Activated CD4-positive, alpha-beta T cell treated with anti-CD3 and anti-CD28 coated beads, Interleukin-2, amount 10 ng/mL, durations not matched to agents 24 days and 14 days (primary cell): ENCODE measurements around the gene LYZL6. TPM values are rescaled to one million over a fixed set of nuclear protein-coding genes. Genes with fewer than 3 reads are reported as not detected.

ENCODE experiments used
- DNase-seq: peaks from one replicate; pipeline ENCODE4 v3.0.0; 2022
- H3K27ac Mint-ChIP-seq: one replicate; pipeline ENCODE4 v1.8.0; 2022; ENCODE audit warnings: mild to moderate bottlenecking, mixed read lengths
- H3K27me3 Mint-ChIP-seq: one replicate; pipeline ENCODE4 v1.8.0; 2022; ENCODE audit warnings: mixed read lengths
- H3K36me3 Mint-ChIP-seq: one replicate; pipeline ENCODE4 v1.8.0; 2022; ENCODE audit warnings: low read depth, mild to moderate bottlenecking, mixed read lengths
- H3K4me1 Mint-ChIP-seq: one replicate; pipeline ENCODE4 v1.8.0; 2021; ENCODE audit warnings: mixed read lengths
- H3K4me3 Mint-ChIP-seq: one replicate; pipeline ENCODE4 v1.8.0; 2022; ENCODE audit warnings: mild to moderate bottlenecking, moderate library complexity, mixed read lengths
- H3K9me3 Mint-ChIP-seq: one replicate; pipeline ENCODE4 v1.8.0; 2021; ENCODE audit warnings: mixed read lengths
- intact Hi-C: fragments of 100-400 bp; cut with micrococcal nuclease; formaldehyde crosslinking; loops from one replicate; pipeline ENCODE4 v1.15.1; 2023
- total RNA-seq: library from RNA; stranded (reverse); gene quantifications from 2 replicates; pipeline ENCODE4 v1.2.3, GENCODE V29; 2022

Gene LYZL6
- total RNA-seq, 1 donor from 2014 or later = not detected

DNA sequence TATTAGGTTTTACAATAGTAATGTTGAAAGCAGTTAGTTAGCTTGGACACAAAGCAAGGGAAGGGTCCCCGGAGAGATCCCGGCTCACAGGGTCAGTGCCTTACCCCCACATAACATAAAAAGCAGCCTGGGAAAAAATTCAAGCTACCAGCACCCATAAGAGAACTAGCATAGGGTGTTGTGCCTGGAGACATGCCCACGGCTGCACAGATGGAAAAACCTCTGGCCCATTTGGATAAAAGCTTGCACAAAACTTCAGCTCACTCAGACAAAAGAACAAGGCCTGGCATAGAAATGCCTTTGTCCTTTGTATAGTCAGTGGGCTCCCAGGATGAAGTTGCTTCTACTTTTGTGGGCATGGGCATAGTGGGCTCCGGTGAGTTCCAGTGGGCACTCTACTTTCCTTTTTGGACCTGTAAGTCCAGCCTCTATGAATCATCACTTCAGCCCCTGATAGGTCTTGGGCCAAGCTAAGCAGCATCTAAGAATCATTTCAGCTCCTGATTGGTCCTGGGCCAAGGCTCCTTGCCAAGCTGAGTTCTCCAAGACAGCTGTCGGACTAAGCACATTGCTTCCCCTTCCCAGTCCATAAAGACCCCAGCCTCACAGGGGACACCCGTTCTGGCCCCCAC, 11.6 kb downstream of the LYZL6 start:
- H3K27ac Mint-ChIP-seq = no peak overlapping the region
- H3K9me3 Mint-ChIP-seq = no peaks in the 10 kb centered on the region
- H3K4me3 Mint-ChIP-seq = no peak overlapping the region
- intact Hi-C loops = loop anchor here (2.0 kb wide), 2 partner anchors 39 to 83 kb away; no protein-coding TSS in a partner anchor
- H3K27me3 Mint-ChIP-seq = peaks cover 8% of the 10 kb centered on the region
- H3K4me1 Mint-ChIP-seq = peaks cover 23% of the 10 kb centered on the region
- H3K36me3 Mint-ChIP-seq = peaks cover 8% of the 10 kb centered on the region
- no peak for DNase-seq

DNA sequence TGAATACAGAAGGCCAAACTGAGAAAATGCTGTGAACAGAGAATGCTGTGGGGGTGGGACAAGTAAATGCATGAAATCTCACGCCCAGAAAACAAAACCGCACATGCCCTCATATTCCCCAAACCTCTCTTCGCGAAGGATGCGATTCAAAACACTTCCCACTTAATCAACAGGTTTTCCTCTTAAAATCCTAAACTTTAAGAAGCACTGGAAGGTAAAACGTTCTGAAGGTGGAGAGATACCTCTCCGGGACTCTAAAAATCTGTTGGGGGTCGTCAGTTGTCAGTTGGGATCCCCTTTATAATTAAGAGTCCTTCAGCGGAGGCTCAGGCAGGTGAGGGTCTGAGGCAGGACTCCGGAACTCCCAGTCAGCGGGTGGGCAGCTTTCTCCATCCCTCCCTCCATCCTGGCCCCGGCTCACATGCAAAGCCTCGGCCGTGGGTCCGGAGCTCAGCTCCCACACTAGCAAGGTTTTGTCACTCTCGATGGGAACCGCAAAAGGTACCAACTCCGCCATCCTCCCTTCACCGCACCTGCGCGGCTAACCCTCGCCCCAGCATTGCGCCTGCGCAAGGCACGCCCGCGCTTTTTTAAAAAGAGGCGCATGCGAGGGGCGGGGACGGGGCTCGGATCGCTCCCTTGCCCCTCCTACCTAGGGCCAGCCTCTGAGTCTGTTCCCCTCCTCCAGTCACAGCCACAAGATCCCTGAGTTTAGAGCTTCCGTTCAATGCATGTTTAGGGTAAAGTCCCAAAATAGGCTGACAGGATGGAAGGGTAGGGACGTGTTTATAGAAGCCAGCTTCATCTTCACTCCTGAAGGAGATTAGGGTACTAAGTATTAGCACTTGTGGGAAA, 13.1 kb downstream of the LYZL6 start, which contains the start of gene RDM1:
Gene RDM1, minus strand, starts transcription at position 563 of the 855 bp plus-strand sequence. Its CDS starts 46 bp downstream, at position 517.
- no peaks in the 10 kb centered on the region for H3K9me3 Mint-ChIP-seq
- peaks cover 23% of the 10 kb centered on the region for H3K4me1 Mint-ChIP-seq
- H3K4me3 Mint-ChIP-seq = peak within 1 kb of the TSS; percentile 89
- H3K27me3 Mint-ChIP-seq = peaks cover 8% of the 10 kb centered on the region
- intact Hi-C loops = loop anchor here (2.0 kb wide), 2 partner anchors 38 to 82 kb away; no protein-coding TSS in a partner anchor
- peaks cover 12% of the 10 kb centered on the region for H3K36me3 Mint-ChIP-seq
- H3K27ac Mint-ChIP-seq = peak within 1 kb of the TSS; percentile 91
- DNase-seq = peak; percentile 97

DNA sequence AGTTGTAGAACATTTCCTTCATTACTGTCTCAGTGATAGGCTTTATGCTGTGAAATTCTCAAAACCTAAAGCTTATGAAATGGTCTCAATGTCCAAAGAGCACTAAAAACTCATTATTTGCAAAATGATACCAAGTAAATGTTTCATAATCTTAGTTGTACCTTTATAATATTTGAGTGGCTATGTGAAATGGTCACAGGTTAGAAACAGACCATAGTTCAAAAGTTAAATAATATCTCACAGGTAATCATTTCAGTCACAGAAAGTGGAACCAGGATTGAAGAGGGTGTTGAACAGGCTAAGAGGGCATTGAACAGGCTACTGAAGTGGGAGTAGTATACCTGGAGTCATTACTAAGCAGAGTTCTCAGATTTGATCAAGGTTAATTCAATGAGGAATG, 15.8 kb downstream of the LYZL6 start:
- Mint-ChIP-seq H3K4me1 (peaks cover 28% of the 10 kb centered on the region), H3K27ac (no peak overlapping the region)
- intact Hi-C loops = no loop called here

DNA sequence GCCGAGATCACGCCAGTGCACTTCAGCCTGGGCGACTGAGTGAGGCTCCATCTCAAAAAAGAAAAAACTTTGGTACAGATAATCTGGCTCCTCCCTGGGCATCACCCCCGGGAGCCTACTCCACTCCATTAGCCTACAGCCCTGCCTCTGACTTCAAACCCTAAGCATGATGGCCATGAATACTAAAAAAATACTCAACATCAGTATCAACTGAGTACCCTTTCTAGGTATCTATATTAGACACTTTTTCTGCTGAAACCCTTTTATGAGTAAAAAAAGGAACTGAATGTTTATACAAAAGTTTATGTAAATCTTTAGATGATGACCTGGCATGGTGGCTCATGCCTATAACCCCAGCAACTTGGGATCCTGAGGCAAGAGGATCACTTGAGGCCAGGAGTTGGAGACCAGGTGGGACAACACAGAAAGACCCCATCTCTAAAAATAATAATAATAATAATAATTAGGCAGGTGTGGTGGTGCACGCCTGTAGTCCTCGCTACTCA, 19.9 kb downstream of the LYZL6 start:
- intact Hi-C loops = no loop called here
- no peak overlapping the region for H3K27ac Mint-ChIP-seq
- peaks cover 31% of the 10 kb centered on the region for H3K4me1 Mint-ChIP-seq
- H3K36me3 Mint-ChIP-seq = peaks cover 49% of the 10 kb centered on the region
- H3K4me3 Mint-ChIP-seq = no peak overlapping the region
- DNase-seq = no peak
- no peaks in the 10 kb centered on the region for H3K9me3 Mint-ChIP-seq
- no peaks in the 10 kb centered on the region for H3K27me3 Mint-ChIP-seq

More for the DNA sequence above, 15.8 kb downstream of the LYZL6 start:
- DNase-seq = no peak
- Mint-ChIP-seq H3K4me3 (no peak overlapping the region), H3K36me3 (peaks cover 30% of the 10 kb centered on the region), H3K9me3 (no peaks in the 10 kb centered on the region), H3K27me3 (no peaks in the 10 kb centered on the region)

DNA sequence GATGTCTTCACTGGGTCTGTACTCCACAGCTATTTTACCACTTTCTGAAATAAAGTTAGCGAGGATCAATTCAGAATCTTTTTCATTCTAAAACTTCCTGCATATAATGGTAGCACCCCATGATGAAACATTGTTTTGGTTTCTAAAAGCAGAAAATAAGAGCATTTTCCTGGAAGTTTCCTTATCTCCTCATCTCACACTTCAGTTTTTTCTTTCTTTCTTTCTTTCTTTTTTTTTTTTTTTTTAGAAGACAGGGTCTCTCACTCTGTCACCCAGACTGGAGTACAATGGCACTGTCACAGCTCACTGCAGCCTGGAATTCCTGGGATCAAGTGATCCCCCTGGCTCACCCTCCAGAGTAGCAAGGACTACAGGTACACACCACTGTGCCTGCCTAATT, 23.3 kb downstream of the LYZL6 start:
- Mint-ChIP-seq H3K27ac (peak overlapping the region; percentile 68), H3K9me3 (no peaks in the 10 kb centered on the region)

DNA sequence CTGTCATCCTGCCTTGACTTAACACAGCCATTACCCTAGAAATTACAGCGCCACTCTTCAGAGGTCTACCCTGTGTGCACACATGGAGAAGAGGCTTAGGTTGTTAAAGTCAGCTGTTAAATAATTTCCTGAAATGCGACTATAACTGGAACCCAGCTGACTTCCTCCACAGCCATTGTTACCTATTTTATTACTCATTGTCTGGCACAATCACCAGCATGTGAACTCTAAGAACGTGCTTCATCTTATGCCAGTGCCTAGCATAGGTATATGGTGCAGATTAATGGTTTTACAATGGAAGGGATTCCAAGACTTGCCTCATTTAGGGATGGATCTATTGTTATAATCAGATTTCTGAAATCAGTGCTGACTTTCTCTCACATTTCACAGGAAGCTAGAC, 24.8 kb downstream of the LYZL6 start:
- H3K27me3 Mint-ChIP-seq = no peaks in the 10 kb centered on the region
- intact Hi-C loops = no loop called here
- H3K9me3 Mint-ChIP-seq = no peaks in the 10 kb centered on the region
- no peak overlapping the region for H3K4me3 Mint-ChIP-seq
- no peak overlapping the region for H3K27ac Mint-ChIP-seq
- no peak for DNase-seq
- H3K4me1 Mint-ChIP-seq = peaks cover 25% of the 10 kb centered on the region
- H3K36me3 Mint-ChIP-seq = peaks cover 39% of the 10 kb centered on the region

More for the DNA sequence above, 23.3 kb downstream of the LYZL6 start:
- no peaks in the 10 kb centered on the region for H3K27me3 Mint-ChIP-seq
- no peak for DNase-seq
- H3K4me1 Mint-ChIP-seq = peaks cover 28% of the 10 kb centered on the region
- H3K4me3 Mint-ChIP-seq = peak overlapping the region; percentile 21
- intact Hi-C loops = no loop called here
- peaks cover 50% of the 10 kb centered on the region for H3K36me3 Mint-ChIP-seq

DNA sequence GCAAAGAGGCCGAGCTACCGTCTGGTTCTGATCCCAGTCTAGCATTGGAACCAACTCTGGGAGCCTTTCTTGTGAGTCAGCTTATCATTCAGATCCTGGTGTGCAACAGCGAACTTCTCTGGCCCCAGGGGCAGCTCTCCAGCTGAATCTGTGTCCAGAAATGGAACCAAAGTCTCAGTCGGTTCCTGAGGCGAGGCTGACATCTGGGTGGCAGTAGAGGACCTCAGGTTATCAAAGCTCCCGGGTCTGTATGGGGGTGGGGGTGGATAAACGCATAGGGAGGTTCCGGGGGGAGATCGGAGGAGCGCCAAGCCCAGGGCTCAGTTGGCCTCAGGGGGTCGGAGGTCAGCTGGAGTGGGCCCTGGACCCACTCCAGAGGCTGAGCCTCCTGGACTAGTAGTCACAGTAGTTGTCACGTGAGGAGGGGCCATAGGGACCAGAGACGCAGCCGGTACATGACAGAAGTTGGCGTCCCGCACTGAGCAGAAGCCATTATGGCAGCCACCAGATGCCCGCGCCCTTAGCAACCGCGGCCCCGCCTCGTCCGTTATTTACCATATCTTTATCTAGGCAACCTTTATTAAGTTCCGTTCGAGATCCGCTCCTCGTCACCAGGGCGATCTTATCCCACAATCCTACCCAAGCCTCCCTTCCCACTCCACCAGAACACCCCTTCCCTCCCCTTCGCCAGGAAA, 25.8 kb downstream of the LYZL6 start:
- H3K27ac Mint-ChIP-seq = no peak overlapping the region
- peaks cover 33% of the 10 kb centered on the region for H3K36me3 Mint-ChIP-seq
- no peaks in the 10 kb centered on the region for H3K27me3 Mint-ChIP-seq
- H3K4me1 Mint-ChIP-seq = peaks cover 25% of the 10 kb centered on the region
- no peaks in the 10 kb centered on the region for H3K9me3 Mint-ChIP-seq
- no peak overlapping the region for H3K4me3 Mint-ChIP-seq
- intact Hi-C loops = no loop called here
- no peak for DNase-seq

DNA sequence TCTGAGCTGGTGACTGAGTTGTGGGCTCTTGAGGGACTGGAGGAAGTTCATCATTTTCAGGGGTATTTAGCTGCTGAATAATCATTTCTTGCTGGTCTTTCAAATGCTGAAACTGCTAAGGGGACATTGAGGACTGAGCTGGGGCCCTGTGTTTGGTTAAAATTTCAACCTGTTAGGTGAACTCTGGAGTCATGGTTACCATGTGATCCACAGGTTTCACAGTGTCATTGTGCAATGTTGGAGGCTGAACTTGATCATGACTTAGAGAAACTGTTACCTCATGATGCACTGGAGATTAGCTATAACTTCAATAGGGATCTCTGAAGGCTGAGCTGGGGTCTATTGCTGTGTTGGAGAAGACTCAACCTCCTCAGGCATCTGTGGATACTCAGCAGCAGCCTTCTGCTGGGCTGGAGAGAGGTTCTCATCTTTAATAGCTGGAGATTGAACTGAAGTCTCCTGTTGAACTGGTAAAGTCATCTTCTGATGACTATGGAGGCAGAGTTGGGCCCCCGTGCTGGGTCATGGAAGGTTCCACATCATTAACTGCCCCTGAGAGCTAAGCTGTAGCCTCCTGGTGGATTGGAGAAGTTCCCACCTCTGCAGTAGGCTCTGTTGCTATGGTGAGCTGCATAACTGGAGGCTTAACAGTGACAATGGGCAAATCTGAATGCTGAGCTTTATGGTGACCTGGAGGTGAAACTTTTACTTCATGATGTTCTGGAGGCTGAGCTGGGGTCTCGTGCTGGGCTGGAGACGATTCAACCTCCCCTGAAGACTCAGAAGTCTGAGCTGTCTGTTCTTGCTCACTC, 28.2 kb downstream of the LYZL6 start:
- Mint-ChIP-seq H3K27me3 (no peaks in the 10 kb centered on the region), H3K9me3 (peaks cover 6% of the 10 kb centered on the region), H3K4me3 (no peak overlapping the region), H3K4me1 (peaks cover 17% of the 10 kb centered on the region), H3K36me3 (peaks cover 23% of the 10 kb centered on the region), H3K27ac (no peak overlapping the region)
- intact Hi-C loops = no loop called here
- DNase-seq = no peak

DNA sequence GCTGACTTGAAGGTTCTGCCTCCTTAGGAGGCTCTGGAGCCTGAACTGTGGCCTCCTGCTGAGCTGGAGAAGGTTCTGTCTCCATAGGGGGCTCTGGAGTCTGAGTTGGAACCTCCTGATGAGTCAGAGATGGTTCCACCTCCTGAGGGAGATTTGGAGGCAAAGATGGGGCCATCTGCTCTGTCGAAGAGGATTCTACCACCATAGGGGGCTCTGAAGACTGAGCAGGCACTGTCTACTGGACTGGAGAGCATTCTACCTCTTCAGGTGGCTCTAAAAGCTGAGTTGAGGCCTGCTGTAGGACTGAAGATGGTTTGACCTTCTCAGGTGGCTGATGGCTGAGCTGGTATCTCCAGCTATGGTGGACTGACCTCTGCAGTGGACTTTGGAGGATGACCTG, 29.2 kb downstream of the LYZL6 start:
- intact Hi-C loops = no loop called here
- no peak overlapping the region for H3K4me3 Mint-ChIP-seq
- H3K36me3 Mint-ChIP-seq = peaks cover 16% of the 10 kb centered on the region
- no peaks in the 10 kb centered on the region for H3K27me3 Mint-ChIP-seq
- H3K27ac Mint-ChIP-seq = no peak overlapping the region
- H3K4me1 Mint-ChIP-seq = peaks cover 8% of the 10 kb centered on the region
- DNase-seq = no peak
- H3K9me3 Mint-ChIP-seq = peaks cover 6% of the 10 kb centered on the region

DNA sequence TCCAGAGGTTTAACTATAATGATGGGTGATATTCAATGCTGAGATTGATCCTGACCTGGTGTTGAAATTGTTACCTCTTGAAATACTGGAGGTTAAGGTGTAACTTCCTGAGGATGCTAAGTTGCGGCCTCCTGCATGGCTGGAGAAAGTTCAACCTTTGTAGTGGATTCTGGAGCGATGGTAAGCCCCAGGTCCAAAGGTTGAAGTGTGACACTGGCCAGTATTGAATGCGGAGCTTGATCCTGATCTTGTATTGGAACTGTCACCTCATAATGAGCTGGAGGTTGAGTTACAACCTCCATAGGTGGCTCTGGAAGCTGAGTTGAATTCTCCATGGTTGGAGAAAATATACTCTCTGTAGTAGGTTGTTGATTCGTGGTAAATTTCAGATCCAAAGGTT, 29.9 kb downstream of the LYZL6 start:
- H3K27me3 Mint-ChIP-seq = no peaks in the 10 kb centered on the region
- intact Hi-C loops = no loop called here

DNA sequence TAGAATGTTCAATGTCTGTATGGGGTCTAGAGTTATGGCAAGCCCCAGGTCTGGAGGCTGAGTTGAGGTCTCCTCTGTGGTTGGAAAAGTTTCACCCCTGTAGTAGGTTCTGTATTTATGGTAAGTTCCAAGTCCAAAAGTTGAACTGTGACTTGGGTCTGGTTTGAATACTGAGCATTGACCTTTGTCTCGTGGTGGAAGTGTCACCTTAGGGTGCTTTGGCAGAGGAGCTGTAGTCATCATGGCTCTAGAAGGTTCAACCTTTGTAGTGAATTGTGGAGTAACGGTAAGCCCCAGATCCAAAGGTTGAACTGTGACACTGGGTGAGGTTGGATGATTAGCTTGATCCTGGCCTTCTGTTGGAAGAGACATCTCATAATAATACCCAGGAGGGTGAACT, 30.6 kb downstream of the LYZL6 start:
- no peaks in the 10 kb centered on the region for H3K27me3 Mint-ChIP-seq
- peaks cover 11% of the 10 kb centered on the region for H3K9me3 Mint-ChIP-seq
- DNase-seq = no peak
- intact Hi-C loops = no loop called here
- no peak overlapping the region for H3K27ac Mint-ChIP-seq
- peaks cover 3% of the 10 kb centered on the region for H3K4me1 Mint-ChIP-seq
- peaks cover 9% of the 10 kb centered on the region for H3K36me3 Mint-ChIP-seq
- no peak overlapping the region for H3K4me3 Mint-ChIP-seq

More for the DNA sequence above, 29.9 kb downstream of the LYZL6 start:
- H3K9me3 Mint-ChIP-seq = peaks cover 11% of the 10 kb centered on the region
- peaks cover 6% of the 10 kb centered on the region for H3K4me1 Mint-ChIP-seq
- DNase-seq = no peak
- peaks cover 14% of the 10 kb centered on the region for H3K36me3 Mint-ChIP-seq
- H3K27ac Mint-ChIP-seq = no peak overlapping the region
- no peak overlapping the region for H3K4me3 Mint-ChIP-seq

DNA sequence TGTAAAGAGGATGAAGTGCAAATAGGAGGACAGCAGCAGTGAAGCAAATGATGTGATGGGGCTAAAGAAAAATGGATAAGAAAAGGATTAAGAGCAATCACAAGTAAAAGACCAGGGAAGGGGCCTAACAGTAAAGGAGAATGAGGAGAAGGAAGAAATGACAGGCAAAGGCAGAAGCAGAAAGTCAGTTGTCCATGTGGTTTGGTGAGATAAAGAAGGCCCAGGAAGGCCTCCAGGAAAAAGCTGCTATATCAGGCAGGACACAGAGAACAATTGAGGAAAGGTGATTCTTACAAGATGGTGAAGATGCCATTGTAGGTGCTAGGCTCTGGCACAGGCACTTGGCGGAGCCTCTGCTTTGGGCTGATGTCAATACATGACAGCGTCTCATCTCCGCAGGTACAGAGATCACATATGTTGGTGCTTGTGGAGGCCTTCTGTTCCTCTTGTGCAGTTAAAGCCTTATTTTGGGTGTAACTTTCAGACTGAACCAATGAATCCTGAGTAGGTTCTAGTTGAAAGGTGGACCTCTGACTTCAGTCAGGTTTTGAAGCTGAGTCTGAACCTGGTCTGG, 31.1 kb downstream of the LYZL6 start:
- DNase-seq = no peak
- Mint-ChIP-seq H3K4me3 (no peak overlapping the region), H3K27me3 (no peaks in the 10 kb centered on the region), H3K4me1 (peaks cover 3% of the 10 kb centered on the region), H3K9me3 (peaks cover 11% of the 10 kb centered on the region), H3K36me3 (peaks cover 7% of the 10 kb centered on the region), H3K27ac (peak overlapping the region; percentile 39)
- intact Hi-C loops = no loop called here

DNA sequence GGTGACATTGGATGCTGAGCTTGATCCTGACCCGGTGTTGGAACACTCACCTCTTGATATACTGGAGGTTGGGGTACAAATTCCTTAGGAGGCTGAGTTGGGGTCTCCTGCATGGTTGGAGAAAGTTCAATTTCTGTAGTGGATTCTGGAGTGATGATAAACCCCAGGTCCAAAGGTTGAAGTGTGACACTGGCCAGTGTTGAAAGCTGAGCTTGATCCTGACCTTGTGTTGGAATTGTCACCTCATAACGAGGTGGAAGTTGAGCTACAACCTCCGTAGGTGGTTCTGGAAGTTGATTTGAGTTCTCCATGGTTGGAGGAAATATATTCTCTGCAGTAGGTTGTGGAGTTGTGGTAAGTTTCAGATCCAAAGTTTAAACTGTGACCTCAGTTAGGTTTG, 34.1 kb downstream of the LYZL6 start:
- no peak for DNase-seq
- H3K36me3 Mint-ChIP-seq = peaks cover 2% of the 10 kb centered on the region
- H3K27ac Mint-ChIP-seq = no peak overlapping the region
- no peaks in the 10 kb centered on the region for H3K27me3 Mint-ChIP-seq
- H3K4me3 Mint-ChIP-seq = no peak overlapping the region
- H3K9me3 Mint-ChIP-seq = peaks cover 11% of the 10 kb centered on the region
- H3K4me1 Mint-ChIP-seq = peaks cover 3% of the 10 kb centered on the region
- intact Hi-C loops = no loop called here
